Common myeloid progenitor, CD34-positive (primary cell): ENCODE results near the gene STON2.
A peak's percentile ranks its signal among the peaks of the same experiment; 100 is the strongest.

Experiments
- CTCF ChIA-PET: fragments of 350-600 bp; sonication (Branson Sonifier 250); formaldehyde crosslinking; loops from one replicate; lab custom pipeline; 2021; ENCODE audit warnings: antibody characterized with exemption; lab: Charles Lee
- POLR2A ChIA-PET: fragments of 350-600 bp; sonication (Branson Sonifier 250); formaldehyde crosslinking; loops from one replicate; lab custom pipeline; 2021; ENCODE audit warnings: antibody characterized with exemption; lab: Charles Lee
- DNase-seq, 3 donors: peaks; one replicate each; pipeline versions ENCODE4 v3.0.0 to v3.0.0-alpha.2; 2013
- H3K27ac ChIP-seq, 2 experiments: 1 replicate in 1 of 2; 2 replicates in 1 of 2; pipeline ENCODE4 v1.7.0; 2013; ENCODE audit warnings: inconsistent platforms in 2 of 2, low read length in 2 of 2, mild to moderate bottlenecking in 2 of 2, low read depth in 1 of 2, moderate library complexity in 1 of 2; ENCODE audit not compliant: severe bottlenecking in 2 of 2, insufficient read depth in 1 of 2, poor library complexity in 1 of 2
- H3K27me3 ChIP-seq, 5 experiments: replicated peaks in 2 of 5; 1 replicate in 3 of 5; 2 replicates in 2 of 5; pipeline versions ENCODE4 v1.6.1 to v1.7.0; 2013; ENCODE audit warnings: low read length in 4 of 5, mild to moderate bottlenecking in 2 of 5, moderate library complexity in 2 of 5, inconsistent platforms in 1 of 5; ENCODE audit not compliant: insufficient read depth in 5 of 5, control insufficient read depth in 4 of 5
- H3K36me3 ChIP-seq, 4 experiments: 1 replicate in 2 of 4; 2 replicates in 2 of 4; pipeline versions ENCODE4 v1.6.1 to v1.7.0; 2013; ENCODE audit warnings: low read length in 3 of 4, control low read depth in 1 of 4, mild to moderate bottlenecking in 1 of 4; ENCODE audit not compliant: control insufficient read depth in 4 of 4, insufficient read depth in 4 of 4
- H3K4me1 ChIP-seq, 4 experiments: 1 replicate in 3 of 4; 2 replicates in 1 of 4; pipeline versions ENCODE4 v1.6.1 to v1.7.1; 2013; ENCODE audit warnings: low read length in 3 of 4, mild to moderate bottlenecking in 3 of 4, control low read depth in 1 of 4, inconsistent platforms in 1 of 4, moderate library complexity in 1 of 4; ENCODE audit not compliant: control insufficient read depth in 4 of 4, insufficient read depth in 4 of 4; ENCODE audit errors: control extremely low read depth in 1 of 4
- H3K4me3 ChIP-seq, 7 experiments: 1 replicate in 4 of 7; 2 replicates in 3 of 7; pipeline versions ENCODE4 v1.5.1 to v1.7.0; 2013; ENCODE audit warnings: mild to moderate bottlenecking in 7 of 7, low read length in 6 of 7, moderate library complexity in 6 of 7, inconsistent platforms in 2 of 7, low read depth in 2 of 7, control low read depth in 1 of 7; ENCODE audit not compliant: insufficient read depth in 4 of 7, control insufficient read depth in 1 of 7; ENCODE audit errors: extremely low read depth in 1 of 7
- H3K9me3 ChIP-seq, 5 experiments: 1 replicate in 4 of 5; 2 replicates in 1 of 5; pipeline versions ENCODE4 v1.6.1 to v1.7.1; 2013; ENCODE audit warnings: low read length in 4 of 5, mild to moderate bottlenecking in 2 of 5, inconsistent platforms in 1 of 5, low read depth in 1 of 5, moderate library complexity in 1 of 5; ENCODE audit not compliant: control insufficient read depth in 4 of 5, insufficient read depth in 2 of 5; ENCODE audit errors: control extremely low read depth in 1 of 5
- WGBS: methylation state at CpG from one replicate; pipeline ENCODE4 v1.1.5; 2013; ENCODE audit not compliant: insufficient coverage; 5-methylcytosine and 5-hydroxymethylcytosine counted together

STON2 gene

GRCh38 chr14:81371802-81372201, 28.3 kb downstream of the STON2 start:
- Histone ChIP-seq H3K4me1 (no peaks in the 10 kb centered on the region), H3K36me3 (peaks cover 5 to 41% (median 23%) of the 10 kb centered on the region in 4 experiments), H3K27me3 (no peaks in the 10 kb centered on the region), H3K27ac (no peak overlapping the region), H3K9me3 (no peaks in the 10 kb centered on the region), H3K4me3 (no peak overlapping the region)
- WGBS: no CpG with 5 or more reads among the region's 1 CpG
- ChIA-PET POLR2A (no interaction called here), CTCF (no interaction called here)
- DNase-seq: no peak

GRCh38 chr14:81367563-81367962, 32.6 kb downstream of the STON2 start:
- Histone ChIP-seq H3K36me3 (peaks cover 5 to 52% (median 30%) of the 10 kb centered on the region in 4 experiments), H3K27me3 (no peaks in the 10 kb centered on the region), H3K27ac (no peak overlapping the region), H3K4me3 (no peak overlapping the region), H3K4me1 (no peaks in the 10 kb centered on the region), H3K9me3 (no peaks in the 10 kb centered on the region)
- 95% methylated on average over 2 of the region's 4 CpGs for WGBS
- CTCF ChIA-PET: interaction anchor here (1.3 kb wide), 1 partner anchor 19 kb away, joined by 3 read pairs; no protein-coding TSS in a partner anchor
- POLR2A ChIA-PET: no interaction called here
- DNase-seq: no peak

- Histone ChIP-seq H3K4me1 (no peaks in the 10 kb centered on the region), H3K27ac (no peak overlapping the region), H3K9me3 (no peaks in the 10 kb centered on the region), H3K27me3 (no peaks in the 10 kb centered on the region), H3K36me3 (peaks cover 6 to 57% (median 31%) of the 10 kb centered on the region in 4 experiments), H3K4me3 (no peak overlapping the region)
- no peak for DNase-seq
- 92% methylated on average over 7 of the region's 7 CpGs for WGBS
- CTCF ChIA-PET: interaction anchor here (0.6 to 1.3 kb wide), 3 partner anchors 16 to 98 kb away, joined by 3 read pairs; no protein-coding TSS in a partner anchor
- POLR2A ChIA-PET: no interaction called here
Observed at GRCh38 chr14:81366884-81367283, 33.2 kb downstream of the STON2 start.

GRCh38 chr14:81366214-81366613, 33.9 kb downstream of the STON2 start:
- ChIA-PET CTCF (interaction anchor here (0.8 to 1.2 kb wide), 3 partner anchors 12 to 62 kb away, joined by 3 to 4 read pairs (median 3); no protein-coding TSS in a partner anchor), POLR2A (no interaction called here)
- Histone ChIP-seq H3K36me3 (peaks cover 8 to 59% (median 31%) of the 10 kb centered on the region in 4 experiments), H3K27me3 (no peaks in the 10 kb centered on the region), H3K27ac (no peak overlapping the region), H3K4me3 (no peak overlapping the region), H3K9me3 (no peaks in the 10 kb centered on the region), H3K4me1 (no peaks in the 10 kb centered on the region)
- WGBS: 80% methylated on average over 4 of the region's 6 CpGs
- no peak for DNase-seq

GRCh38 chr14:81363746-81364378, 36.3 kb downstream of the STON2 start:
- H3K4me3 ChIP-seq: no peak overlapping the region
- 90% methylated on average over 3 of the region's 4 CpGs for WGBS
- DNase-seq: no peak

GRCh38 chr14:81353691-81354323, 46.3 kb downstream of the STON2 start:
- ChIA-PET CTCF (interaction anchor here (0.9 to 1.6 kb wide), 5 partner anchors 14 to 84 kb away, joined by 3 to 5 read pairs (median 3); no protein-coding TSS in a partner anchor), POLR2A (no interaction called here)
- DNase-seq: no peak
- Histone ChIP-seq H3K36me3 (peaks cover 0 to 15% (median 3%) of the 10 kb centered on the region in 4 experiments), H3K4me1 (no peaks in the 10 kb centered on the region), H3K9me3 (peaks cover 2 to 8% (median 6%) of the 10 kb centered on the region in 5 experiments), H3K4me3 (no peak overlapping the region), H3K27ac (no peak overlapping the region), H3K27me3 (no peaks in the 10 kb centered on the region)
- 100% methylated on average over 2 of the region's 5 CpGs for WGBS

More at GRCh38 chr14:81363746-81364378, 36.3 kb downstream of the STON2 start:
- Histone ChIP-seq H3K27me3 (no peaks in the 10 kb centered on the region), H3K4me1 (no peaks in the 10 kb centered on the region), H3K27ac (peak overlapping the region in 1 of 2 experiments; percentile 11), H3K36me3 (peaks cover 5 to 44% (median 15%) of the 10 kb centered on the region in 4 experiments), H3K9me3 (no peaks in the 10 kb centered on the region)
- POLR2A ChIA-PET: interaction anchor here (0.5 kb wide), 1 partner anchor 88 kb away, joined by 6 read pairs; no protein-coding TSS in a partner anchor
- CTCF ChIA-PET: no interaction called here

GRCh38 chr14:81352413-81352812, 47.7 kb downstream of the STON2 start:
- H3K9me3 ChIP-seq: peaks cover 2 to 8% (median 6%) of the 10 kb centered on the region in 5 experiments
- 100% methylated on average over 2 of the region's 2 CpGs for WGBS
- peaks cover 0 to 10% (median 2%) of the 10 kb centered on the region in 4 experiments for H3K4me1 ChIP-seq
- CTCF ChIA-PET: interaction anchor here (1.3 to 1.6 kb wide), 3 partner anchors 13 to 82 kb away, joined by 3 to 4 read pairs (median 3); no protein-coding TSS in a partner anchor
- no peak overlapping the region for H3K4me3 ChIP-seq
- POLR2A ChIA-PET: no interaction called here
- H3K27ac ChIP-seq: no peak overlapping the region
- H3K27me3 ChIP-seq: no peaks in the 10 kb centered on the region
- peaks cover 0 to 15% (median 3%) of the 10 kb centered on the region in 4 experiments for H3K36me3 ChIP-seq
- no peak for DNase-seq
